ENCODE measurements around the gene IRF5.

Gene IRF5

GRCh38 chr7:128888039-128888755 lies 49.5 kb upstream of the IRF5 start:
- H3K4me1 ChIP-seq (ENCODE audit: control insufficient read depth, insufficient read depth, low read length) = no peaks in the 10 kb centered on the region
- H3K9me3 ChIP-seq (ENCODE audit: control insufficient read depth, insufficient read depth, low read depth, low read length) = no peaks in the 10 kb centered on the region
- no peaks in the 10 kb centered on the region for H3K36me3 ChIP-seq (ENCODE audit: control insufficient read depth in 2 of 2, insufficient read depth in 1 of 2, low read length in 2 of 2)
- no peak overlapping the region for H3K4me3 ChIP-seq (ENCODE audit: low read depth, low read length)
- ChIA-PET POLR2A (no interaction called here), CTCF (interaction anchor here (0.6 kb wide), 2 partner anchors 16 to 414 kb away, joined by 4 read pairs; no protein-coding TSS in a partner anchor)
- H3K27ac ChIP-seq (ENCODE audit: extremely low read depth, low read depth, low read length) = no peak overlapping the region
- TF ChIP-seq ZSCAN5A (tag by site-specific recombination; IDR thresholded peaks at IDR 0.05) (no peak), PRDM10 (tag by site-specific recombination; IDR thresholded peaks at IDR 0.05) (no peak), ZBTB49 (tag by site-specific recombination; IDR thresholded peaks at IDR 0.05; ENCODE audit: low read depth) (no peak), HIC1 (tag by site-specific recombination; IDR thresholded peaks at IDR 0.05) (no peak), ZNF621 (tag by site-specific recombination; IDR thresholded peaks at IDR 0.05) (peak; percentile 78; the same call in 1 of the 2 replicates), REPIN1 (tag by site-specific recombination; IDR thresholded peaks at IDR 0.05; ENCODE audit: low read depth) (no peak), ZNF140 (tag by site-specific recombination; IDR thresholded peaks at IDR 0.05) (no peak), ZNF146 (tag by site-specific recombination; IDR thresholded peaks at IDR 0.05) (0 out of 2 replicates have a peak, but pooled peaks have one; percentile 2), ZSCAN4 (tag by site-specific recombination; IDR thresholded peaks at IDR 0.05) (peak; percentile 77), ZSCAN23 (tag by site-specific recombination; IDR thresholded peaks at IDR 0.05) (no peak), ZNF488 (tag by site-specific recombination; IDR thresholded peaks at IDR 0.05) (0 out of 2 replicates have a peak, but pooled peaks have one; percentile 40), ZNF610 (tag by site-specific recombination; IDR thresholded peaks at IDR 0.05; ENCODE audit: borderline replicate concordance) (no peak), ZNF473 (tag by site-specific recombination; IDR thresholded peaks at IDR 0.05) (peak; percentile 5; the same call in 1 of the 2 replicates), ZNF274 (IDR thresholded peaks at IDR 0.05; ENCODE audit: low read length) (no peak), ZNF274 (tag by site-specific recombination; IDR thresholded peaks at IDR 0.05; ENCODE audit: borderline replicate concordance) (0 out of 2 replicates have a peak, but pooled peaks have one; percentile 38), ZNF660 (tag by site-specific recombination; IDR thresholded peaks at IDR 0.05) (no peak), RBAK (tag by site-specific recombination; IDR thresholded peaks at IDR 0.05) (no peak), BCL6B (tag by site-specific recombination; IDR thresholded peaks at IDR 0.05) (0 out of 2 replicates have a peak, but pooled peaks have one; percentile 5), ZNF510 (tag by site-specific recombination; IDR thresholded peaks at IDR 0.05; ENCODE audit: insufficient replicate concordance) (no peak), ZNF174 (tag by site-specific recombination; IDR thresholded peaks at IDR 0.05) (no peak), ZNF366 (tag by site-specific recombination; conservative IDR thresholded peaks at IDR 0.05) (no peak), ZNF777 (tag by site-specific recombination; IDR thresholded peaks at IDR 0.05; ENCODE audit: borderline replicate concordance) (no peak), ZNF664 (tag by site-specific recombination; IDR thresholded peaks at IDR 0.05) (no peak), SCRT2 (tag by site-specific recombination; IDR thresholded peaks at IDR 0.05) (no peak)

Data from HEK293 (cell line).